ENCODE data around the gene PARVA.

- TF ChIP-seq CTCF (IDR thresholded peaks at IDR 0.05; ENCODE audit: insufficient read depth, low read depth, low read length) (no peak), EZH2 (IDR thresholded peaks at IDR 0.05; ENCODE audit: insufficient read depth, low read length) (no peak)
These were observed 132.0 kb downstream of the PARVA start for GRCh38 chr11:12509371-12509770.

Measured in astrocyte (in vitro differentiated cells and primary cell).